CD4-positive, alpha-beta T cell treated with Interleukin-6 at 100 ng/mL for 8 hours (primary cell): ENCODE data around the gene GABPB1.
A peak's percentile ranks its signal among the peaks of the same experiment; 100 is the strongest.

ENCODE experiments used
- DNase-seq: peaks from one replicate; pipeline ENCODE4 v3.0.0-alpha.2; 2020; ENCODE audit warnings: mixed read lengths, low spot score

Gene GABPB1

GRCh38 chr15:50277370-50277769 lies 77.6 kb downstream of the GABPB1 start:
- DNase-seq, result no peak

- no peak for DNase-seq
These were observed 79.1 kb downstream of the GABPB1 start for GRCh38 chr15:50275908-50276307.

- DNase-seq, result no peak
These were observed 79.9 kb downstream of the GABPB1 start for GRCh38 chr15:50275091-50275490.

- DNase-seq, result no peak
These were observed 87.4 kb downstream of the GABPB1 start for GRCh38 chr15:50267577-50267976.

GRCh38 chr15:50265620-50266019 lies 89.4 kb downstream of the GABPB1 start, which contains the start of gene HDC:
HDC (minus strand) TSS chr15:50265726; CDS start chr15:50265623, 103 bp downstream.
- no peak for DNase-seq

- DNase-seq, result peak; percentile 10
These were observed 92.5 kb downstream of the GABPB1 start for GRCh38 chr15:50262533-50262932.

- DNase-seq, result no peak
These were observed 93.0 kb downstream of the GABPB1 start for GRCh38 chr15:50261981-50262380.

GRCh38 chr15:50260969-50261496 lies 94.0 kb downstream of the GABPB1 start:
- DNase-seq, result no peak

GRCh38 chr15:50259276-50259675 lies 95.7 kb downstream of the GABPB1 start:
- no peak for DNase-seq

- DNase-seq, result no peak
These were observed 97.1 kb downstream of the GABPB1 start for GRCh38 chr15:50257924-50258323.

GRCh38 chr15:50257332-50257731 lies 97.7 kb downstream of the GABPB1 start:
- no peak for DNase-seq

GRCh38 chr15:50256188-50257041 lies 98.6 kb downstream of the GABPB1 start:
- no peak for DNase-seq

- DNase-seq, result no peak
These were observed 102.4 kb downstream of the GABPB1 start for GRCh38 chr15:50252556-50252955.

- no peak for DNase-seq
These were observed 103.3 kb downstream of the GABPB1 start for GRCh38 chr15:50251638-50252182.

GRCh38 chr15:50250760-50251394 lies 104.1 kb downstream of the GABPB1 start:
- DNase-seq, result no peak

GRCh38 chr15:50249704-50250103 lies 105.3 kb downstream of the GABPB1 start:
- no peak for DNase-seq

GRCh38 chr15:50248994-50249582 lies 105.9 kb downstream of the GABPB1 start:
- DNase-seq, result no peak

GRCh38 chr15:50247819-50248655 lies 107.0 kb downstream of the GABPB1 start:
- DNase-seq, result peak; percentile 69

- no peak for DNase-seq
These were observed 108.4 kb downstream of the GABPB1 start for GRCh38 chr15:50246631-50247030.

- no peak for DNase-seq
These were observed 109.9 kb downstream of the GABPB1 start for GRCh38 chr15:50244959-50245624.

GRCh38 chr15:50244153-50244552 lies 110.8 kb downstream of the GABPB1 start:
- DNase-seq, result no peak
